ENCODE results near the gene EXOG.

The EXOG gene

DNA sequence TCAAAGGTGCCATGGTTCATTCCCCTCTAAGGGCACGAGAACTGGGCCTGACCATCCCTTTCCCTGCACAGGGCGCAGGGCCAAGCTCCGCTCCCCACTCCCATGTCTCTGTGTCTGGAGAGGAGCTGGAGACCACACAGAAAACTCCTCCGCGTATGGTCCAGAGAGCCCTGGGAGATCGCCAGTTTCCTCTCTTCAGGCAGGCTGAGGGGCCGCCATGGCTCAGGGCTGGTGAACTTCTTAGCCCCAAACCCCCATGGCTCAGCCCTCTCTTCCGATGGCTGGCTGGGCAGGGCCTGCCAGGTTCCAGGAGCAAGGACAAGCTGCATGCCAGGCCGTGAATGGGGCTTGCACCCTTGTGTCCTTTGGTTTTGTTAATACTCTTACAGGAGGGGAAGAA lies 52.9 kb downstream of the EXOG start:
- DNase-seq, result peak; percentile 29

DNA sequence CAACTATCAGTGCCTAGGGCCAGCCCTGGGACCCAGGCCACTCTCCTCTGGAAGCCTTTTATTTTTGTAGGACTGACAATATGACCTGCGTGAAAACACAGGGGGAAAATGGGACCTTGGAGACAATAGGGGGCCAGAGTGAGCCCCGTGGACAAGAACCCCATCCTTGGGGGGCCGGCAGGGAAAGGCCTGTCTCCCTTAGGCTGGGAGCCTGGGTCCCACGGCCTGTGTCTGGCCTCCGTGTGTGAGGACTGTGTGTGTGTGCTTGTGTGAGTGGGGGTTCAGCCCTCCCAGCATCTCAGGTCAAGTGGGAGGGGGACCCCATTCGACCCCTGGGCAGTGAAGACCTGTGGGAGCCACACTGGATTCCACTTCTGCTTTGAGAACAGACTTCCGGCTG lies 53.3 kb downstream of the EXOG start:
- DNase-seq, result peak; percentile 34

DNA sequence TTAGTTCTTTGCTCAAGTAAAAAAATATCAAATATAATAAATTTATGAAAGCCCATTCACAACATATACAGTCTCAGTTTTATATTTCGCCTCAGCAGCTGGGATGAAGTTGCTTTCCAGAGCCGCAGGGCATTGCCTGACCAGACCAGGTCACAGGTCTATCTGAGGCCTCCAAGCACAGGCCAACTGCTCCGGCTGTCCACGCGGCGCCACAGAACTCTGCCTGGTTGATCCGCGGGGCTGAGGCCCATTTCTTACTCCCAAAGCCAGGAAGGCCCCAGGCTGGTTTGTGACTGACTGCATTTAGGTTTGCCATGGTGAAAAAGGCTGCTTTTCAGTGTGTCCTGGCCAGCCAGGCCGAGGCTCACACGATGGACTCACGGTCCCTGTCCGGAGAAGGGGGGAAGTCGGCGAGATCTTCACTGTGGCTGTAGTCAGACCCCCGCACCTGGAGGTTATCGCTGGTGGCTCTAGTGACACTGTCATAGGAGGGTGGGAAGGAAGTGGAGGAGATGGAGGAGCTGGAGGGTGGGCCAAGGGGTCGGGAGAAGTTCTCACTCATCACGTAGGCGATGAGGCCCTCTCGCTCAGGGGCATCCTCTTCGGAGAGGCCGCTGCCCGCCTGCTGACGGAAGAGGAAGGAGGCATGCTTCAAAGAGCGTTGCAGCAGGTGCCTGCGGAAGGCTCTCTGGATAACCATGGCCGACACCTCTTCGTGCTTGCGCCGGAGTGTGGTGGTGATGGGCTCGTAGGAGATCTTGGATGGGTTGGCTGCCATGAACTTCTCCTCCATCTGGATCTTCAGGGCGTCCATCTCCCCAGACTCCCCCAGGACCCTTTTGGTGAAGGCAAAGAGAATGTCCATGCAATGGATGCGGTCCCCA lies 54.1 kb downstream of the EXOG start:
- DNase-seq, result peak; percentile 43

DNA sequence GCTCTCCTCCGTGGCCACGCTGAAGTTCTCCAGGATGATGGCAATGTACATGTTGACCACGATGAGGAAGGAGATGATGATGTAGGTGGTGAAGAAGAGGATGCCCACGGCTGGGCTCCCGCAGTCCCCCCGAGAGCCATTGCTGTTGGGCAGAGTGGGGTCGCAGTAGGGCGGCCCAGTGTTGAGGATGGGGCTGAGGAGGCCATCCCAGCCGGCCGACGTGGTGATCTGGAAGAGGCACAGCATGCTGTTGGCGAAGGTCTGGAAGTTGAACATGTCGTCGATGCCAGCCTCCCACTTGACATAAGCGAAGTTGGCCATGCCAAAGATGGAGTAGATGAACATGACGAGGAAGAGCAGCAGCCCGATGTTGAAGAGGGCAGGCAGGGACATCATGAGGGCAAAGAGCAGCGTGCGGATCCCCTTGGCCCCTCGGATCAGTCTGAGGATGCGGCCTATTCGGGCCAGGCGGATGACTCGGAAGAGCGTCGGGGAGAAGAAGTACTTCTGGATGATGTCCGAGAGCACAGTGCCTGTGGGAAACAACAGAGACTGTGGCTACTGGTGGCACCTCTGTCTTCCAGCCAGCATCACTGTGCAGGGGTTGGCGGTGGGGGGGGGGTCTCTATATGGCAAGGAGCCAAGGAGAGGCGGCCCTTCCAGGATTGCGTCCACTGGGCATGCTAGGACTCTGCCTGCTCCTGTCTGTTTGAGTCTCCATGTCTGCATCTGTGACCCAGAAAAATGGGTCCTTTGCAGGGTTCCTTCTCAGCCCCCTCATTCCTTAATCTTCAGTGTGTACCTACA lies 55.1 kb downstream of the EXOG start:
- peak; percentile 33 for DNase-seq

DNA sequence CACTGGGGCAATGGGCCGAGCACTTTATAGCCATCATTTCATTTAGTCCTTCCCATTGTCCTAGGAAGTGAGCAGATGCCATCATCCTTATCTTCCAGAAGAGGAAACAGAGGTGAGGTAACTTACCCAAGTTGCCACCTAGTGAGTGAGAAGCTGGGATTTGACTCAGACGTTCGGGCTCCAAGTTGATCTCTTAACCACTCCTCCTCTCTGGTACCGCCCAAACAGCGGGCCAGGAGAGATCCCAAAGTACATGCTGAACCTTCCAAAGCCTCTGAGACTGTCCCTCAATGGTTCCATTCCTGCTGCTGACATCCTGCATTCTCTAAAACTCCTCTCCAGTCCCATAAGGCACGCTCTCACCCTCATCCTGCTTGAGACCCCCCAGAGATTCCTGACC lies 56.2 kb downstream of the EXOG start:
- DNase-seq, result peak; percentile 17

DNA sequence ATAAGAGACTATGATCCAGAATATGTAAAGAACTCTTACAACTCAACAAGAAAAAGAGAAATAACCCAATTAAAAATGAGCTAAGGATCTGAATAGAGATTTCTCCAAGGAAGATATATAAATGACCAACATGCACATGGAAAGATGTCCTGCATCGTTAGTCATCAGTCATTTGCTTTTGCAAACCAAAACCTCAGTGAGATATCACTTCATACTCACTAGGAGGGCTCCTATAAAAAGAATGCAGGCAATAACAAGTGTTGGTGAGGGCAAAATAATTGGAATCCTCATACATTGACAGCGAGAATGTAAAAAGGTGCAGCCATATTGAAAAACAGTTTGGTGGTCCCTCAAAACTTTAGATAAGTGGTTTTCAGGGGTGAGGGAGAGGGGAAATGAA lies 56.9 kb downstream of the EXOG start:
- DNase-seq, result no peak

DNA sequence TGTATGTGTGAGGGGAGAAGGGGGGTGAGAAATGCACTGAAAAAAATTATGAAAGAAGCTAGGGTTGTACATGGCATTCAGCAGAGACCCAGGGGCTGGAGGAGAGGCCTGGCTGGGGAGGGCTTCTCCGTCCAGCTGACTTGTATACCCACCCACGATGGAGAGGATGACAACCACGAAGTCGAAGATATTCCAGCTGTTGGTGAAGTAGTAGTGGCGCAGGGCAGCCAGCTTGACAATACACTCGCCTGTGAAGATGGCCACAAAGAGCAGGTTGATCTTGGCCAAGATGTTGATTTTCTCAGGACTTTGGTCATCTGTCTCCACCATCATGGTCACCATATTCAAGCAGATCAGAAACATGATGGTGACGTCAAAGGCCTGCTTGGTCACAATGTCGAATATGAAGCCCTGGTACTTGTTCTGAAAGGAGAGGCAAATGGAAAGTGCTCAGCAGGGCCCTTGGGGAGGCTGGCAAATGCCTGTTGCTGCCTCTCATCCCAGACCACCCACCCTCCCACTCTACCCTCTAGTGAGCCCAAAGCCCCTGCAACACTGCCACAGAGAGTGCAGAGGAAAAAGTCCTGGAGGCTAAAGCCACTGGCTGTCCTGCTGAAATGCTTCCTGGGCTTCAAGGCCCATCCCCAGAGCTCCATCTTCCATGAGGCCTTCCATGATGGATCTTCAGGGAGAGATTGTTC lies 58.1 kb downstream of the EXOG start:
- DNase-seq, result peak; percentile 36

DNA sequence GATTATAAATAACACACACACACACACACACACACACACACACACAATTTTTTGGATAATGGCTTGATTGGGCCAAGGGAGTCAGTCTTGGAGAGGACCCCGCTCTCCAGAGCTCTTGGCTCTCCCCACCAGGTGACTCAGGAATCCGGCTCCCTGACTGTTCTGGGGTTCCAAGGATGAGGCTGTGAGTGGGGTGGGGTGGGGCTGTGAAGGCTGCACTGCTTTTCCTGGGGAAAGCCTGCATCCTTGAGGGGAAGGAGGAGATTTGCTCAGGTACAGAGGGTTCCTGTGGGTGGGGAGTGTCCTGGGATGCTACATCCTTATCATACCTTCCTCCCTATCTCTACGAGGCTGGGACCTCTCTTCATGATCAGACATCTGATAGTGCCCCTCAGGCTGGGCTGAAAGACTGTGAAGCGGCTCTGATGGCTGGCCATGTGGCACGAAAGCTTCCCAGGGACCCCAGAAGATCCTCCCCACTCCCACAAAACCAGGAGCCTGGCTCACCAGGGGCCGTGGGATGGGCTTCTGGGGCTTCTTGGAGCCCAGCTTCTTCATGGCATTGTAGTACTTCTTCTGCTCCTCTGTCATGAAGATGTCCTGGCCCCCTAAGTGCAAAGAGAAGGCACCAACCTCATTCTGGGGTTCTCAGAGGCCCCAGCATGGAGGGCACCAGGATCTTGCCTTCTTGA lies 59.2 kb downstream of the EXOG start:
- no peak for DNase-seq

DNA sequence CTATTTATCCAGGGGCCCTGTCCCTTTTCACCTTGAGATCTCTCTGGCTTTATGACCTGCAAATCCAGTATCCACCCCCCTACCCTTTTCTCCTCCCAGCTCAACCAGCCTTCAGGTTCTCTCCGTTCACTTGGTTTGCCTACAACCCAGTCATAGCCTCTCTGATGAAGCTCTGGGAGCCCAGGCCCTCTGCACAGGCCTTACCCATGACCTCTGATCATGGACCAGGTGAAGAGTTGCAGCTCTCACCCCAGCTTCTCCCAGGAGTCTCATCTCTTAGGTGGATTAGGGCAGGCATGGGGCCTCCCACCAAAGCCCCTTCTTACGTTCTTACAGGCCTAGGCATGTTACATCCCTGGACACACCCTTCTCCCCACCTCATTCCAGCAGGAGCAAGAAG lies 59.8 kb downstream of the EXOG start:
- peak; percentile 24 for DNase-seq

DNA sequence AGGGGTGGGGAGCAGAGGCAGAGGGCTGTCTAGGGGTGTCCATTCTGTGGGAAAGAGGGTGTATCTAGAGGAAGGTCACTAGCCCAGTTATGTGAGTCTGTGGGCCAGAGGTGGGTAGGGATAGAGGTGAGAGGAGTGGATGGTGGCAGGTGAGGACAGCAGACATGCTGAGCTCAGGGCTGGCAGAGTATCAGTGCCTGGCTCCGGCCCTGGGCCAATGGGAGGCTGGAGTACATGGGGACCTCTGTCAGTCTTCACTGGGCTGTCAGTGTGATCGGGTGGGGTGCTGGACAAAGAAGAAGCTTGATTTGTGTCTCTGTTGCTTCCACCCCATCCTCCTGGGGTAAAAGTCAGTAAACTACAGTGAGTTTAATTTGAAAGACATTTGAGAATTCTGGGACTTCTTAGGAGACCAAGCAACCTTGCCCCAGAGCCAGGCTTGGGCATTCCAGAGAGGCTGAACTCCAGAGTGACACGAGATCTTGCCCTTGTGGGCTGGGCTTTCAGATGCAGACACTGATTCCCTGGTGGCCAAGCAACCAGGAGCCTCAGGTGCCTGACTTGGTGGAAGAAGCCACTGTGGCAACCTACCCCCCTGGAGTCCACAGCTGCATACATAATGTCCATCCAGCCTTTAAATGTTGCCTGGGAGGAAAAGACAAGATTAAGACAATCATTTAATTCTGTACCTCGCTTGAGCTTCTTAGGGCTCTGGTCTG lies 60.7 kb downstream of the EXOG start:
- DNase-seq, result peak; percentile 27

DNA sequence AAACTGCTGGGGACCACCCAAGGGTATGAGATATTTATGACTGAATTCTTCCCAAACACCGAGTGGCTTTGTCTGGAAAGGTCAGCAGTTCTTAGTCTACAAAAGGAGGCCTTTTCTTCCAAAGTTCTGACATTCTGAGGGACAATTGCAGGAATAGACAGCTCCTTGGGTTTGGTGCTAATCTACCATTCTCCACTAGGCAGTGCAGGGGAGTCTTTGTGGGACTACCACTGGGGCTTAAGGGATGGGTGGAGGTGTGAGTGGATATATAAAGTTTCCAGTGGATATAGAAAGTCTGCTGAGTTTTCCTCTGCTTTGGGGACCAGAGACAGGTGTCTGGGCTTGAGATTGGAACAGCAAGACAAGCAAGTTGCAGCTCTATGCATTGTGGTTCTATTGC lies 62.7 kb downstream of the EXOG start:
- peak; percentile 30 for DNase-seq

DNA sequence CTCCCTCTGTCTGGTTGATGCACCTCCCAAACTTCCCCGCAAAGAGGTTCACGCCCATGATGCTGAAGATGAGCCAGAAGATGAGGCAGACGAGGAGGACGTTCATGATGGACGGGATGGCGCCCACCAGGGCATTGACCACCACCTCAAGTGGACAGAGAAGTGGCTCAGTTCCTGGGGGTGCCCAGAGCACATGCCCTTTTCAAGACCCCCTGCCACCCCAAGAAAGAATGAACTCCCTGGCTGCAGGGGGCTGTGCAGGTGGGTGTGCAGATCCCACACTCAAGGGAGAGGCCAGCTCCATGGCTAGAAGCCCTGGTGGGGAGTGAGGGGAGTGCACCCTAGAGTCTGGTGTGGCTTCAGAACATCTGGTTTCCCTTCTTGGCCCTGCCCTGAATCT lies 64.1 kb downstream of the EXOG start:
- DNase-seq, result peak; percentile 28

DNA sequence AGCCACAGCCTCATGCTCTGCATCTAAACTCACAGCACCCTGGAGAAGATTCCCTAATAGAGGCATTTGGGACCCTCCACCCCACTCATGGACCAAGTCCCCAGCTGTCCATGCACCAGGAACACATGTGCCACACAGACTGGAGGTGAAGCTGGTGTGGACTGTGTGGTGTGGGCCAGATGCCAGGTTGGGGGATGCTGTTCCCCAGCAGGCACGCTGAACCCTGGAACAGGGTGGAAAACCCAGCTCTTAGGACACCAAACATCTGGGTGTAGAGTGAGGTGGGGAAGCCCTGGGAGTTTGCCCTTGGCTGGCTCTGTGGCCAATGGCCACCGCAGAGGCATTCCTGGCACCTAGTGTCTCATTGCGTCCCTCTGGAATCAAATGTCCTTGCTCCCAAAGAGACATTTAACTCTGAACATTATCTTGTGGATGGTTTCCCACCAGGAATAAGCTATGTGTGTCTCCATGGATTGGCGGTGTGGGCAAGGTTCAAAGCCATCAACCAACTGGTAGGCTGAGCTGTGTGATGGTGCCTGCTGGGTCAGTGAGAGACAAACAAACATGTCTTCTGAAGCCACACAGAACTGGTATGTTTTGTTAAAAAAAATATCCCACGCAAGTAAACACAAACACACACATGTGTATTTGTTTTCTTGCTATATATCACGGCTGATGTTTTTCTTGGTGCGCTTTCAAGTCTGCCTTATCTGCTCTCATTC lies 65.0 kb downstream of the EXOG start:
- peak; percentile 21 for DNase-seq

DNA sequence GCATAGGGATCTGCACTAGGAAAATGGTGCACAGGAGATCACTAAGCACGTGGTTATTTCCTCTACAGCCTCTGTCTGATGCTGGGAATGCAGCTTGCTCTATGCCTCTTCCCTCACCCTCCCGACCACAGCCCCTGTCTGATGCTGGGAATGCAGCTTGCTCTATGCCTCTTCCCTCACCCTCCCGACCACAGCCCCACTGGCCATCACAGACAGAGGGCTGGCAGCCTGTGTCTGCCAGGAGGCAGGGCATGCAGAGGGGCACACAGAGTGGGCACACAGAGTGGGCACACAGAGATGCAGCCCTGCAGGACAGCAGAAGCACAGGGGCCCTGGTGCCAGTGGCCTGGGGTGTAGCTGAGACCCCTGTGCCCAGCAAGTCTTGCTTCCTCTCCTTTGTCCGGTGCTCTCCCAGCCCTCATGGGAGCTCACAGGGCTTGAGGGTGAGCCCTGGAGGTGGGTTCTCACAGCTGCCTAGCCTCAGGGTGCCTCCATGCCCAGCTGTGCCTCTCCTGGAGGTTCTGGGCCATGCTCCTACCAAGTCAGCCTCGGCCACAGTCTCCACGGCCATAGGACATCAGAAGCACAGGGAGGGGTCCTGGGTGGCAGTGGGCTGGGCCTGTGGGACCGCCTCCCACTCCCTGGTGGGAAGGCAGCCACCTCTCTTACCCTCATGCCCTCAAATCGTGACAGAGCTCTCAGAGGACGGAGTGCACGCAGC lies 65.8 kb downstream of the EXOG start:
- DNase-seq, result peak; percentile 45

DNA sequence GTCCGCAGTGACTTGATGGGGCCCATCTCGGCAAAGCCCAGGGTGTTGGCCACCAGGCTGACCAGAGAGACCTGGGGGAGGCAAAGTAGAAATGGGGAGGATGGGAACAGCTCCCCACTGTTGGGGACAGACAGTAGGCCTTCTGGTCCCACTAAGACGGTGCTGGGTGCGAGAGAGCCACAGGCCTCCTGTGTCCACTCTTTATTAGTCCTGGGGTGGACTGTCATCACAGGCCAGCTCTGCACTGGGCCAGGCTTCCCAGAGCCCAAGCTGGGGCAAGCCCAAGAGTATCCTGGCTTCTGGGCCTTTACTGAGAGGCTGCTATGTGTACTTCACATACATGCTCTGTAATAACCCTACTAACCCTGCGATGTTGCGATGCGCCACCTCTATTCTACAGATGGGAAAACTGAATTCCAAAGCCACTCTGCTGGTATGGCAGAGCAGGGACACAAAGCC lies 66.4 kb downstream of the EXOG start:
- DNase-seq, result no peak

DNA sequence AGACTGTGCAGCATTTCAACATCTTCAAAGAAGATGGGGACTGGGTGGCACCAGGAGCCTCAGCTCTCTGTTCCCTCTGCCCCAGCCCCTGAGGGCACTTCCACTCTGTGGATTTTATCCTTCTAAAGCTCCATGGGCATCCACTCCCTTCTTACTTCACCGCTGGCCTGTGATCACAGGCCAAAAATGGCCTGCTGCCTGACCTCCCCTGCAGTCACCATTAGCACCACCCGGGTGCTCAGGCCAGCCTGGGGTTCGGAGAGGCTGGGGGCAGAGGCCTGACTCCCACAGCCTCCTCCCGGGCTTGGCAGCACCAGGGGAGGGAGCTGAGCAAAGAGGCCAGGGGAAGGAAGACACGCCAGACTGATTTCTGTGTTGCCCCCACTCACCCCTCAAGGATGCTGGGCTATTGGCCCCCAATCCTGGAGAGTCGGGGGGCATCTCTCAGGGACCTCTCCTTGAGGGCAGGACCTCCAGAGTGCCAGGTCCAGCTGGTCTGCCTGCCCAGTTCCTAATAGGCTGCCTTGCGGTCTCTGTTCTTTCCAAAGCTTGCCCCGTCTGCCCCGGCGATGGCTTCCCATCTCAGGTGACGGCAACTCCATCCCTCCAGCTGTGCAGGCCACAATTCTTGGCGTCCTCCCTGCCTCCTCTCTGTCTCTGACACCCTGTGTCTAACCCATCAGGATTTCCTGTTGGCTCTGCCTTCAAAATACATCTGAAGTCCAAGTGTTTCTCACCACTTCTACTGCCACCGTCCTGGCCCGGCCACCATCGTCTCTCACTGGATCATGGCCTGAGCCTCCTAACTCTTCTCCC lies 67.1 kb downstream of the EXOG start:
- peak; percentile 38 for DNase-seq

DNA sequence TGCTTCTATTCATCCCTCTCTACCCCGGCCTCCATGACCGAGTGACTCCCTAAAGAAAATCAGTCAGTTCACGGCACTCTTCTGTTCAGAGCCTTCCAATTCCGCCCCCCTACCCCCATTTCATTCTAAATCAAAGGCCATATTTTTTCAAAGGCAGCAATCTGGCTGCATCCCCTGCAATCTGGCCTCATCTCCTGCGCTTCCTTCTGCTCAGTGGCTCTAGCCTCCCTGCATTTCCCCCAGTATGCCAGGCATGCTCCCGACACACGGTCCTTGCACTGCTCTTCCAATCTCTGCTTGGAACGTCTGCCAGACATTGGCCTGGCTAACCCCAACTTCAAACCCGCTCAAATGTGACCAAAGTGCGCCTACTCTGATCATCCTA lies 67.7 kb downstream of the EXOG start:
- peak; percentile 18 for DNase-seq

DNA sequence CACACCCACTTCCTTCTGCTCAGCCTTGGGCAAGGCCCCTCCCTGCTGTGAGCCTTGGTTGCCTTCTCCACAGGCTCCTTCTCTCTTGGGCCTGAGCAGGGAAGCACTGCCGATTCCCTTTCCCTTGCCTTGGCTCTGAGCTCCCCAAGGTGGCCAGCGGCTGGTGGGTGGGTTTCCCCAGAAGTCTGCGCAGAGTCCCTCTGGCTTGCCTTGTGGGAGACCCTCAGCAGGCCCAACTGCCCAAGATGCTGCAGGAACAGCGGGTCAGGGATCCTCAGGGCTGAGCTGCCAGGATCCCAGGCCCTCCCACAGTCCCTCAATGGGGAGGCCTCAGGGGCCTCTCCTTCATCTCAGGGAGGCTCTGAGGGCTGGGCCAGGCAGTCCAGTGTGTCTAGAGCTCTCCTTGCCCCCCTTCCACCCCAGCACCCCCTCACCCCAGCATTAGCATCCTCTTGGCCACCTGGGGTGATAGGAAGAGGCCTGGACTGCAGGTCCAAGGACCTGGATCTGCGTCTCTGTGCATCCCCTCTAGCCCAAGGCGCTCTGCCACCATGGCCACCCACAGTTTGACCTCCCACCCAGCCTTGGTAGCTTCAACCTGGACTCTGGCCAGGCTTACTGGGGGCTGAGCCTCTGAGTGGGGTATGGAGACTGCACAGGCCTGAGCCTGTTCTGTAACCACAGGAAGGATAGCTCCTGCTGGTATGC lies 68.6 kb downstream of the EXOG start:
- DNase-seq, result peak; percentile 32

Data from islet precursor cell (in vitro differentiated cells).